Measurements from ENCODE around the gene OR1L6.

DNA sequence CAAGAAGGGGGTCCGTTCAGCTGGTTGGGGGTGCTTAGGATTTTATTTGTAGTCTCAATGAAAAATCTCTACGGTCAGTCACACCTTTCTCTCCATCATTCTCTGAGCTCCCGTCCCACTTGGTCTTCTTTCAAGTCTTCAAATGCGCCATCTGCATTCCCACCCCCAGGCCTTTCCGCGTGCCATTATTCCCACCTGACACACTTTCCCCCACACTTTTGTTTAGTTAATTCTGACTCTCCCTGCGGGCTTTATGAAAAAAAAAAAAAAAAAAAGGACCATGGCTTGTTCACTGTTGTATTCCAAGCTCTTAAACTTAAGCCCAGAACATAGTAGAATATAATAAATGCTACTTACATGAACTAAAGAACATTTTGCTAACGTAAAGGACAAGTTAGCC lies 34.9 kb downstream of the OR1L6 start:
- TF ChIP-seq ZNF558 (CRISPR knock-in tag; IDR thresholded peaks at IDR 0.05; ENCODE audit: borderline replicate concordance) (no peak), CREB1 (IDR thresholded peaks at IDR 0.05) (no peak), CREB1 (CRISPR knock-in tag; IDR thresholded peaks at IDR 0.05) (no peak), POLR2AphosphoS5 (IDR thresholded peaks at IDR 0.05; ENCODE audit: low read depth, low read length) (no peak), KAT2B (IDR thresholded peaks at IDR 0.05; ENCODE audit: borderline replicate concordance, low read depth, low read length) (no peak), NFE2L2 (IDR thresholded peaks at IDR 0.05; ENCODE audit: low read length) (no peak), MTF1 (CRISPR knock-in tag; IDR thresholded peaks at IDR 0.05) (no peak), MTA3 (CRISPR knock-in tag; IDR thresholded peaks at IDR 0.05) (no peak), SALL2 (CRISPR knock-in tag; IDR thresholded peaks at IDR 0.05) (no peak), FOXP1 (IDR thresholded peaks at IDR 0.05) (no peak), FOXP1 (CRISPR knock-in tag; IDR thresholded peaks at IDR 0.05) (no peak)

All from HepG2 (cell line).